SK-N-SH (cell line): ENCODE data around the gene SYCN. TPM values are rescaled to one million over a fixed set of nuclear protein-coding genes. Genes with fewer than 3 reads are reported as not detected.

Experiments
- CTCF ChIA-PET: fragments of 300-600, 350-600 bp; formaldehyde crosslinking; extraction: SDS; loops from one replicate; lab custom pipeline; 2021; lab: Yijun Ruan, JAX
- POLR2A ChIA-PET: fragments of 350-600 bp; sonication (Branson Sonifier 250); formaldehyde crosslinking; extraction: SDS; loops from one replicate; lab custom pipeline; 2020; ENCODE audit warnings: antibody characterized with exemption, inconsistent platforms; lab: Yijun Ruan, JAX
- DNase-seq: peaks from one replicate; pipeline ENCODE4 v3.0.0; 2012
- H2AFZ ChIP-seq: fragments of 200-600 bp; sonication (generic); 2 replicates; pipeline ENCODE4 v1.8.1; 2016; ENCODE audit warnings: antibody characterized with exemption, mild to moderate bottlenecking, low read depth
- H3F3A ChIP-seq: fragments of 200-600 bp; sonication (generic); replicated peaks from 2 replicates; pipeline ENCODE3; 2016; ENCODE audit warnings: antibody characterized with exemption, mild to moderate bottlenecking; ENCODE audit not compliant: insufficient read depth
- H3K27ac ChIP-seq, 2 experiments: fragments of 200-500 bp in 1 of 2; fragments of 200-600 bp in 1 of 2; sonication (Bioruptor generic) in 1 of 2; sonication (generic), shearing (Covaris generic) in 1 of 2; 2 replicates each; pipeline versions ENCODE4 v1.5.1 to v1.6.1; 2014 to 2016; ENCODE audit warnings: low read depth in 2 of 2, inconsistent platforms in 1 of 2, low read length in 1 of 2, mild to moderate bottlenecking in 1 of 2, mixed read lengths in 1 of 2
- H3K27me3 ChIP-seq: fragments of 200-600 bp; sonication (generic), shearing (Covaris generic); 2 replicates; pipeline ENCODE4 v1.6.1; 2016; ENCODE audit warnings: mixed run types; ENCODE audit not compliant: insufficient read depth
- H3K36me3 ChIP-seq, 2 experiments: fragments of 200-500 bp in 1 of 2; fragments of 200-600 bp in 1 of 2; sonication (Bioruptor generic) in 1 of 2; sonication (generic) in 1 of 2; replicated peaks in 1 of 2; 2 replicates each; pipeline versions ENCODE3 to v1.5.1; 2014 to 2016; ENCODE audit warnings: low read length in 1 of 2, mild to moderate bottlenecking in 1 of 2; ENCODE audit not compliant: insufficient read depth in 2 of 2, control insufficient read depth in 1 of 2
- H3K4me1 ChIP-seq, 2 experiments: fragments of 200-500 bp in 1 of 2; fragments of 200-600 bp in 1 of 2; sonication (Bioruptor generic) in 1 of 2; sonication (generic), shearing (Covaris generic) in 1 of 2; 2 replicates each; pipeline versions ENCODE4 v1.5.1 to v1.6.1; 2014 to 2016; ENCODE audit warnings: low read depth in 1 of 2, low read length in 1 of 2, mixed run types in 1 of 2; ENCODE audit not compliant: insufficient read depth in 2 of 2, control insufficient read depth in 1 of 2
- H3K4me2 ChIP-seq: fragments of 200-600 bp; sonication (generic), shearing (Covaris generic); 2 replicates; pipeline ENCODE4 v1.6.1; 2017; ENCODE audit warnings: mixed run types
- H3K4me3 ChIP-seq, 2 experiments: fragments of 200-500 bp in 1 of 2; fragments of 200-600 bp in 1 of 2; sonication (Bioruptor generic) in 1 of 2; sonication (generic), shearing (Covaris generic) in 1 of 2; 2 replicates each; pipeline versions ENCODE4 v1.5.1 to v1.8.1; 2014 to 2016; ENCODE audit warnings: low read depth in 2 of 2, inconsistent platforms in 1 of 2, low read length in 1 of 2, mild to moderate bottlenecking in 1 of 2, mixed read lengths in 1 of 2, moderate library complexity in 1 of 2
- H3K79me2 ChIP-seq: fragments of 200-600 bp; sonication (generic); 2 replicates; pipeline ENCODE4 v1.8.1; 2017; ENCODE audit warnings: mild to moderate bottlenecking; ENCODE audit not compliant: insufficient read depth
- H3K9ac ChIP-seq: fragments of 200-600 bp; sonication (generic); 2 replicates; pipeline ENCODE4 v1.6.1; 2017; ENCODE audit warnings: mixed run types
- H3K9me2 ChIP-seq: fragments of 200-600 bp; sonication (generic); 2 replicates; pipeline ENCODE4 v1.6.1; 2017; ENCODE audit warnings: mixed run types
- H3K9me3 ChIP-seq: fragments of 200-600 bp; sonication (generic); 2 replicates; pipeline ENCODE4 v1.6.1; 2017; ENCODE audit warnings: mixed run types, mild to moderate bottlenecking, moderate library complexity
- H4K20me1 ChIP-seq: fragments of 200-600 bp; sonication (generic); 2 replicates; pipeline ENCODE4 v1.6.1; 2017; ENCODE audit warnings: mild to moderate bottlenecking, mixed run types; ENCODE audit not compliant: insufficient read depth
- EZH2phosphoT487 ChIP-seq: fragments of 200-600 bp; sonication (generic); IDR thresholded peaks from 2 replicates; pipeline ENCODE4 v1.6.1; 2017; ENCODE audit warnings: low read depth, mixed run types, mild to moderate bottlenecking, antibody characterized with exemption, moderate library complexity, borderline replicate concordance
- FOSL2 ChIP-seq: IDR thresholded peaks from 2 replicates; pipeline ENCODE4 v1.4.0; 2012; ENCODE audit warnings: low read depth, mild to moderate bottlenecking, moderate library complexity, borderline replicate concordance
- FOXJ3 ChIP-seq: sonication (generic); formaldehyde crosslinking; IDR thresholded peaks from 2 replicates; pipeline ENCODE4 v1.5.1; 2020; ENCODE audit warnings: mild to moderate bottlenecking, missing genetic modification reagents
- IRF3 ChIP-seq: fragments of 150-350 bp; IDR thresholded peaks from 2 replicates; pipeline ENCODE4 v1.6.1; 2016; ENCODE audit warnings: mild to moderate bottlenecking, low read depth, low read length
- MAX ChIP-seq: IDR thresholded peaks from 2 replicates; pipeline ENCODE4 v1.4.0; 2012; ENCODE audit warnings: low read depth
- MEF2A ChIP-seq: IDR thresholded peaks from 2 replicates; pipeline ENCODE4 v1.4.0; 2012; ENCODE audit warnings: low read depth, borderline replicate concordance
- REST ChIP-seq: IDR thresholded peaks from 2 replicates; pipeline ENCODE4 v1.6.1; 2012; ENCODE audit warnings: mild to moderate bottlenecking, low read depth, low read length, moderate library complexity
- RFX5 ChIP-seq: IDR thresholded peaks from 2 replicates; pipeline ENCODE4 v1.6.1; 2012; ENCODE audit warnings: mild to moderate bottlenecking, improper control_type of control experiment, low read length
- YY1 ChIP-seq: IDR thresholded peaks from 2 replicates; pipeline ENCODE4 v1.4.0; 2012; ENCODE audit warnings: low read depth, mild to moderate bottlenecking
- WGBS: methylation state at CpG from one replicate; pipeline ENCODE4 v1.1.6; 2017; ENCODE audit warnings: low lambda C conversion rate; 5-methylcytosine and 5-hydroxymethylcytosine counted together
- polyA plus RNA-seq, 3 experiments: library from polyadenylated mRNA; depleted of rRNA; stranded (reverse); fragments of >200 nt; gene quantifications; 2 replicates each; pipeline ENCODE4 v1.2.3, GENCODE V29; 2012

The SYCN gene
- polyA plus RNA-seq, 1 of the 3 experiments (the other 2 are of a cell fraction), result not detected

GRCh38 chr19:39166571-39167391, 37.3 kb downstream of the SYCN start (continued):
- TF ChIP-seq REST (no peak), YY1 (no peak)

- Histone ChIP-seq H3K9ac (no peak overlapping the region), H3F3A (no peaks in the 10 kb centered on the region), H3K9me2 (no peaks in the 10 kb centered on the region), H2AFZ (no peak overlapping the region), H3K36me3 (peaks cover 0 to 10% of the 10 kb centered on the region in 2 experiments), H3K4me3 (no peak overlapping the region), H3K27ac (no peak overlapping the region), H4K20me1 (peaks cover 25% of the 10 kb centered on the region; the same call in 1 of the 2 replicates), H3K4me1 (peaks cover 0 to 32% of the 10 kb centered on the region in 2 experiments; a peak in 1 of 4 replicates), H3K4me2 (no peak overlapping the region), H3K27me3 (no peaks in the 10 kb centered on the region), H3K9me3 (no peaks in the 10 kb centered on the region), H3K79me2 (peaks cover 28% of the 10 kb centered on the region)
- no peak for TF ChIP-seq MEF2A
- TF ChIP-seq FOSL2, result no peak
- TF ChIP-seq RFX5, result no peak
- no peak for TF ChIP-seq FOXJ3 (CRISPR knock-in tag)
- TF ChIP-seq MAX, result no peak
- no peak for TF ChIP-seq EZH2phosphoT487
- TF ChIP-seq IRF3, result no peak
- 93% methylated on average over 7 of the region's 7 CpGs for WGBS
- ChIA-PET POLR2A (no interaction called here), CTCF (interaction anchor here (1.4 to 2.7 kb wide), 4 partner anchors 9 to 44 kb away, joined by 5 to 13 read pairs (median 8); no protein-coding TSS in a partner anchor)
- DNase-seq, result no peak
Observed at GRCh38 chr19:39165857-39166256, 38.2 kb downstream of the SYCN start.
